Coronary artery (tissue), 2 donors: ENCODE measurements around the gene GRIK4.

Source experiments
- DNase-seq: peaks from one replicate; pipeline ENCODE4 v3.0.0-alpha.2; 2017; ENCODE audit warnings: low spot score
- H3K27ac ChIP-seq, 2 donors: fragments of 200-600 bp; sonication (generic); one replicate each; pipeline ENCODE4 v1.5.1; 2016 to 2019
- H3K4me3 ChIP-seq: fragments of 200-600 bp; sonication (generic); 2 replicates; pipeline ENCODE4 v1.5.1; 2016; ENCODE audit warnings: mild to moderate bottlenecking, moderate library complexity
- TF ChIP-seq, protein P1 (sequence below): fragments of 200-600 bp; sonication (generic); IDR thresholded peaks from one replicate; pipeline ENCODE4 v1.5.1; 2019; ENCODE audit warnings: antibody characterized with exemption

Gene GRIK4

DNA sequence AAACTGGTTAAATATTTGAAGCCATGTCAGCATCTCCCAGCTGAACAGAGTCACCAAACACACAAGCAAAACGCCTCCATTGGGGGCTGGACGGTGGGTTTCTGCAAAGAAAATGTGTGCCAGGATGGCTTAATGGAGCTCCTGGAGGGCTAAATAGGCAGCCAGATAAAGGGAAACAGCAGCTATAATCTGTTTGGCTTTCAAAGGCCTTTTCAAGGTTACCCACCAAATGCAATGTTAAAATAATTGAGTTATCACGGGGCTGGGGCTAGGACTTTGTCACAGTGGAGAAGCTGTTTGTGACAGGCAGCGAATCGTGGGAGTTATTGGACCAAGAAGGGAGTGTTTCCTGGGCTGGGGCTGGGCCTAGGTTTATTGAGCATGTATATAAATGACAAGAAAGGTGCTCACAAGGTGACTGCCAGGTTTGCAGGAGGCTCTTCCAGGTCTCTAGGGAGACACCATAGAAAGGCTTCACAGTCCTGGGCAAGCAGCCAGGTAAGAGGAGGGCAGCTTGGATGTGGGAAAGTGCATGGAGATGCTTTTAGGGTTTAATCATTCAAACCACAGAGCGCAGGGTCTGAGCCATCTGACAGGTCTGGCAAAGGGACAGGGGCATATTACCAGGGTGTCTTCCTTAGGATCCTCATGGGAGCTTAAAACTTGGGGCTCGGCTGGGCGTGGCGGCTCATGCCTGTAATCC lies 28.3 kb downstream of the GRIK4 start:
- TF ChIP-seq, protein P1, sequence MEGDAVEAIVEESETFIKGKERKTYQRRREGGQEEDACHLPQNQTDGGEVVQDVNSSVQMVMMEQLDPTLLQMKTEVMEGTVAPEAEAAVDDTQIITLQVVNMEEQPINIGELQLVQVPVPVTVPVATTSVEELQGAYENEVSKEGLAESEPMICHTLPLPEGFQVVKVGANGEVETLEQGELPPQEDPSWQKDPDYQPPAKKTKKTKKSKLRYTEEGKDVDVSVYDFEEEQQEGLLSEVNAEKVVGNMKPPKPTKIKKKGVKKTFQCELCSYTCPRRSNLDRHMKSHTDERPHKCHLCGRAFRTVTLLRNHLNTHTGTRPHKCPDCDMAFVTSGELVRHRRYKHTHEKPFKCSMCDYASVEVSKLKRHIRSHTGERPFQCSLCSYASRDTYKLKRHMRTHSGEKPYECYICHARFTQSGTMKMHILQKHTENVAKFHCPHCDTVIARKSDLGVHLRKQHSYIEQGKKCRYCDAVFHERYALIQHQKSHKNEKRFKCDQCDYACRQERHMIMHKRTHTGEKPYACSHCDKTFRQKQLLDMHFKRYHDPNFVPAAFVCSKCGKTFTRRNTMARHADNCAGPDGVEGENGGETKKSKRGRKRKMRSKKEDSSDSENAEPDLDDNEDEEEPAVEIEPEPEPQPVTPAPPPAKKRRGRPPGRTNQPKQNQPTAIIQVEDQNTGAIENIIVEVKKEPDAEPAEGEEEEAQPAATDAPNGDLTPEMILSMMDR: no peak
- Histone ChIP-seq H3K27ac (no peak overlapping the region), H3K4me3 (no peak overlapping the region)
- no peak for DNase-seq

DNA sequence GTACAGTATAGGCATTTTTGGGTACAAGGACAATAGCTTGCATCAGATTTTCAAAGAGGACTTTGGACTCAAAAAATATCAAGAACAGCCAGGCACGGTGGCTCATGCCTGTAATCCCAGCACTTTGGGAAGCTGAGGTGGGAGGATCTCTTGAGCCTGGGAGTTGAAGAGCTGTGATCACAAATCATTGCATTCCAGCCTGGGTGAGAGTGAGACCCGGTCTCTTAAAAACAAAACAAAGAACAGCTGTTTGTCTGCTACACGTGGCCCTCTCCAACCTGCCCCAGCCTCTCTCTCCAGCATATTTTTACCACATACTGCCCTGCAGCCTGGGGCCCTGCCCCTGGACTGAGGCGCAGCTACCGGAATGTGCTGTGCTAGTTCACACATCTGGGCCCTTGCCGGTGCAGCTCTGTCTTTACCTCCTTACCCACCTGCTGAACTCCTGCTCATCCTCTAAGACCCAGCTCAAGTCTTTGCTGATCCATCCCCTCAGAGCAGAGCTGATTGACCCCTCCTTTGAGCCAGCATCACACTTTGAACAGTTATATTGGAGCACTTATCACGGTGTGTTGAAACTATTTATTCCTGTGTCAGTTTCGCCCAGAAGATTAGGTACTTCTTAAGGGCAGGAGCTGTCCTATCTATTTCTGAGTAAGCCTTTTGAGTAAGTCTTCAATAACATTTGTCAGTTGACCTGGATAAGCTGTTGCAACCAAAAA lies 29.4 kb downstream of the GRIK4 start:
- no peak for DNase-seq
- H3K4me3 ChIP-seq: no peak overlapping the region
- TF ChIP-seq, protein P1: no peak
- no peak overlapping the region for H3K27ac ChIP-seq

DNA sequence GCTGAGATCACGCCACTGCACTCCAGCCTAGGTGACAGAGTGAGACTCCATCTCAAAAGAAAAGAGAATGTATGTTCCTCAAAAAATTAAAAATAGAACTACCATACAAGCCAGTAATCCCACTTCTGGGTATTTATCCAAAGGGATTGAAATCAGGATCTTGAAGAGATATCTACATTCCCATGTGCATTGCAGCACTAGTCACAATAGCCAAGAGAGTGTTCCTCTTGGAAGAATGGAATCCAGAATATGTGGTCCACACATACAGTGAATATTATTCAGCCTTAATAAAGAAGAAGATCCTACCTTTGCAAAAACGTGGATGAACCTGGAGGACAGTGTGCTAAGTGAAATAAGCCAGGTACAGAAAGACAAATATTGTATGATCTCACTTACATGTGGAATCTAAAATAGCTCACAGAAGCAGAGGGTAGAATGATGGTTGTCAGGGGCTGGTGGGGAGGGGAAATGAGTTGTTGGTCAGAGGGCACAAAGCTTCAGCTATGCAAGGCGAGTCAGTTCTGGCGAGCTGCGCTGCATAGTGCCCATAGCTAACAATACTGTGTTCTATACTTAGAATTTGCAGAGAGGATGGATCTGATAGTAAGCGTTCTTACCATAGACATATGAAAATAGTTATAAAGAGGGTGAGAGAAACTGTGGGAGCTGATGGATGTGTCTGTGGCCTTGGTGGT lies 32.1 kb downstream of the GRIK4 start:
- no peak overlapping the region for H3K4me3 ChIP-seq
- no peak for DNase-seq
- TF ChIP-seq, protein P1: no peak
- H3K27ac ChIP-seq: no peak overlapping the region

DNA sequence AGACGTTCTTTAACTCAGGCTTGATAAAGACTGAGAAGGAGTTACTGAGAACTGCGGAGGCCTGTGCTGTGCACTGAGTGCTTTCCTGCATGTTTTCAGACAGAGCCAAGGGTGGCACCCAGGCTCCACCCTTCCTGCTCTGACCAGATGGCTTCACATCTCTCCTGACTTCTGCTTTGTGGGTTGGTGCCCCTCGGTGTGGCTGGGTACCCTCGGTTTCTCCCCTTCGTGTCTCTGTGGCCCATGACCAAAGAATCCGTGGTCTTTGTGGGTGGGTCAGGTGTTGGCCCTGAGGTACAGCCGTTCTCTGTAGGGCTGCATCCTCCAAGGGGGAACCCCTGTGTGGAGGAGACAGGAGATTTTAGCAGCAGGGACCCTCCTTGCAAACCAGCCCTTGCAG lies 34.3 kb downstream of the GRIK4 start:
- H3K4me3 ChIP-seq: no peak overlapping the region
- H3K27ac ChIP-seq: no peak overlapping the region
- TF ChIP-seq, protein P1: no peak
- no peak for DNase-seq

DNA sequence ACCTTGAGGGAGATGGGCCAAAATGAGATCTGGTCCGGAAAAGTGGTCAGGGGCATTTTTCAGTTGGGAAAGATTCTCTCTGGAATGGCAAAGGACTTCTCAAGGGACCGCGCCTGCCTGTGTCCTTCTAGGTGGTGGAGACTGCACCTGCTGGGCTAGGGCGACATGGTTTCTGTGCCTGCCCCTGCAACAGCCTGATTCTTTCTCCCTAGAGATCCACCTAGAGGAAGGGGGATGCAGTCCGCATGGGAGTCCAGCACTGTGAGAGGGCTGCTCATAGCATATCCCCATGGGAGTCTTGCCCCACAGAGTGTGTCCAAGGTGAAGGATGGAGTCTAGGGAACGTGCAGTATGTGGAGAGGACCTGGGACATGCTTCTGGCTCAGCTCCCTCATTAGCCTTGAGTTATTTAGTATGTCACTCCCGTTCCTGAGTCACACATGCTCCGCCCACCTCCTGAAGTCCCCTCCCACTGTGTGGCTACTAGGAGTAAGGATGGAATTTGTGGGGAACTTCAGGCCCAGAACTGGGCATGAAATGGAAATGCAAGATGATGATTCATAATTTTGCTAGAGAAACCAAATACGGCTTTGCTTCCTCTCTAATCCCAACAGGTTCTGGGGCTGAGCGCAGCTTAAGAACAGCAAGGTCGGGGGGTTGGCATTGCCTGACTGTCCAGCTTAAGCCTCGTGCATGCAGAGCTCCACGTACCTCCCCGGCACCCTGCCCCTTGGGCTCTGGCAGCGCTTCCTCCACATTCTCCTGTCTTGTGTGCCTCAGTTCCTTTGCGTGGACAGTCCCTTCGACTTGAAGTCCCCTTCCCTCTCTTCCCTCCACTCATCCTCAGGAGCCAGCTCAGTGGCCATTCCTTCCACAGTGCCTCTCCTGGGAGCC lies 35.0 kb downstream of the GRIK4 start:
- DNase-seq: peak; percentile 80
- H3K27ac ChIP-seq: peak overlapping the region; percentile 76 to 78
- H3K4me3 ChIP-seq: no peak overlapping the region
- TF ChIP-seq, protein P1: no peak

DNA sequence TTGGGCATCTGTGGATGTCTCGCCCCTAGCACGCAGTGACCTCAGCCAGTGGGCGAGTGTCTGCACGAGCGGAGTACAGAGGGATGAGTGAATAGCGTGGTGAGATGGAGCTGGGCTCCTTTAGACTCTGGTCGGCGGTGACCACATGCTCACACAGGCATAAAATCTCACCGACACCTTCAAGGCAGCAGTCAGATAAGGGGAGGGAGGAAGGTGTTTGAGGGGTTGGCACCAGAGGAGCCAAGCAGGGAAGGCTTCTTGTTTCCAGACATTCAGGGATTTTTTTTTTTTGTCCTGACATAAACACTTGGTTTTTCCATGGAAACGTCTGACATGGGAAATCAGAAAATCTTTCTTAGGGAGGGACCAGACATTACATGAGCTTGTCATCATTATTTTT lies 35.8 kb downstream of the GRIK4 start:
- no peak overlapping the region for H3K4me3 ChIP-seq
- H3K27ac ChIP-seq: peak overlapping the region; percentile 76 to 78
- TF ChIP-seq, protein P1: no peak
- no peak for DNase-seq
